ENCODE results near the gene RBM15. TPM values are rescaled to one million over a fixed set of nuclear protein-coding genes. Genes with fewer than 3 reads are reported as not detected.

Gene RBM15
- total and polyA plus RNA-seq, 2 donors from 2014 or later = 2.2 to 27.8 TPM

DNA sequence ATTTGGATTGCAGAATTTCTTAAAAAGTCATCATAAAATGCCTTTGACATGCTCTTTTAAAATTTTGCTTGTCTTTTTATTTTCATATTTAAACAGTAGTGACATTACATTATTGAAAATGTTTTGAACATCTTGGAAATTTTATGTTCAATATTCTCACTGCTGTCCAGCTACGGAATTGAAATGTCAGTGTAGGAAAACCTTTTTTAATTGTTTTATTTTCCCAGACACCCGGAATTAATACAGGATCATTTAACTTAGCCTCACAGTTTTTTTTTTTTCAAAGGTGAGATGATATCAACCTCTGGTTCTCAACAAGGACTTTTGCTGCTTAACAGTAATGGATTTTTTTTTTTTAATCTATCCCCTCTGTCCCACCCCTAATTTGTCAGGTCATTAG lies 4.1 kb downstream of the RBM15 start:
- no peak for FAIRE-seq
- TF ChIP-seq, protein P1, sequence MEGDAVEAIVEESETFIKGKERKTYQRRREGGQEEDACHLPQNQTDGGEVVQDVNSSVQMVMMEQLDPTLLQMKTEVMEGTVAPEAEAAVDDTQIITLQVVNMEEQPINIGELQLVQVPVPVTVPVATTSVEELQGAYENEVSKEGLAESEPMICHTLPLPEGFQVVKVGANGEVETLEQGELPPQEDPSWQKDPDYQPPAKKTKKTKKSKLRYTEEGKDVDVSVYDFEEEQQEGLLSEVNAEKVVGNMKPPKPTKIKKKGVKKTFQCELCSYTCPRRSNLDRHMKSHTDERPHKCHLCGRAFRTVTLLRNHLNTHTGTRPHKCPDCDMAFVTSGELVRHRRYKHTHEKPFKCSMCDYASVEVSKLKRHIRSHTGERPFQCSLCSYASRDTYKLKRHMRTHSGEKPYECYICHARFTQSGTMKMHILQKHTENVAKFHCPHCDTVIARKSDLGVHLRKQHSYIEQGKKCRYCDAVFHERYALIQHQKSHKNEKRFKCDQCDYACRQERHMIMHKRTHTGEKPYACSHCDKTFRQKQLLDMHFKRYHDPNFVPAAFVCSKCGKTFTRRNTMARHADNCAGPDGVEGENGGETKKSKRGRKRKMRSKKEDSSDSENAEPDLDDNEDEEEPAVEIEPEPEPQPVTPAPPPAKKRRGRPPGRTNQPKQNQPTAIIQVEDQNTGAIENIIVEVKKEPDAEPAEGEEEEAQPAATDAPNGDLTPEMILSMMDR (IDR thresholded peaks at IDR 0.05; ENCODE audit: borderline replicate concordance, extremely low read depth, insufficient read depth) = no peak
- Histone ChIP-seq H3K4me3 (ENCODE audit: low read length in 3 of 3) (peak overlapping the region in 2 of 3 donors; percentile 18 to 23), H3K27ac (ENCODE audit: low read depth in 2 of 2, low read length in 2 of 2) (no peak overlapping the region), H3K36me3 (ENCODE audit: control insufficient read depth in 2 of 3, insufficient read depth in 3 of 3, low read length in 3 of 3) (peaks cover 0 to 19% (median 7%) of the 10 kb centered on the region in 3 donors), H3K4me1 (ENCODE audit: control insufficient read depth in 2 of 3, insufficient read depth in 2 of 3, low read depth in 1 of 3, low read length in 3 of 3) (peaks cover 6 to 37% (median 25%) of the 10 kb centered on the region in 3 donors), H3K9me3 (ENCODE audit: control insufficient read depth in 2 of 3, insufficient read depth in 1 of 3, low read length in 3 of 3) (no peaks in the 10 kb centered on the region), H3K9ac (ENCODE audit: low read length in 3 of 3) (no peak overlapping the region), H3K27me3 (ENCODE audit: control insufficient read depth, insufficient read depth, low read length) (no peaks in the 10 kb centered on the region)
- DNase-seq = no peak
- intact Hi-C loops (cut with DNase I) = no loop called here

DNA sequence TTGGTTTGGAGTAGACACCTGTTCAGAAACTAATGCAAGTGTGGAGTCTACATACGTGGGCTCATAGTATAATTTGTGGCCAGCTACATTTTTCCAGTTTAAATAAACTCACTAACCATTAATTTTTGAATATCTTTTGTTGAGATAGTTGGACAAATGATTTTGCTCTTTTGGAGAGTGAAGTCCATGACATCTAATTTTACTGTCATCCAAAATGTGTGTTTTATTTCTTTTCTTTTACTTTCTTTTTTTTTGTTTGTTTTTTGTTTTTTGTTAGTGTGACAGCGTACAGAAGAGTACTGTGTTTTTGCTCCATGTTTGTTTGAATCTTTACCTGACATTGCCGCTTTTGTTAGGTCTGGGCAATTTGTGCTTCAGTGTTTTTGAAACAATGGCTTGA lies 5.0 kb downstream of the RBM15 start:
- TF ChIP-seq, protein P1 (IDR thresholded peaks at IDR 0.05; ENCODE audit: borderline replicate concordance, extremely low read depth, insufficient read depth) = no peak
- no peak for FAIRE-seq
- no peaks in the 10 kb centered on the region for H3K27me3 ChIP-seq (ENCODE audit: control insufficient read depth, insufficient read depth, low read length)
- no peak overlapping the region for H3K27ac ChIP-seq (ENCODE audit: low read depth in 2 of 2, low read length in 2 of 2)
- H3K9ac ChIP-seq (ENCODE audit: low read length in 3 of 3) = no peak overlapping the region
- no peaks in the 10 kb centered on the region for H3K9me3 ChIP-seq (ENCODE audit: control insufficient read depth in 2 of 3, insufficient read depth in 1 of 3, low read length in 3 of 3)
- intact Hi-C loops (cut with DNase I) = no loop called here
- peak overlapping the region in 1 of 3 donors; percentile 17 for H3K4me3 ChIP-seq (ENCODE audit: low read length in 3 of 3)
- H3K4me1 ChIP-seq (ENCODE audit: control insufficient read depth in 2 of 3, insufficient read depth in 2 of 3, low read depth in 1 of 3, low read length in 3 of 3) = peaks cover 6 to 37% (median 33%) of the 10 kb centered on the region in 3 donors
- no peak for DNase-seq
- peaks cover 0 to 19% (median 7%) of the 10 kb centered on the region in 3 donors for H3K36me3 ChIP-seq (ENCODE audit: control insufficient read depth in 2 of 3, insufficient read depth in 3 of 3, low read length in 3 of 3)

DNA sequence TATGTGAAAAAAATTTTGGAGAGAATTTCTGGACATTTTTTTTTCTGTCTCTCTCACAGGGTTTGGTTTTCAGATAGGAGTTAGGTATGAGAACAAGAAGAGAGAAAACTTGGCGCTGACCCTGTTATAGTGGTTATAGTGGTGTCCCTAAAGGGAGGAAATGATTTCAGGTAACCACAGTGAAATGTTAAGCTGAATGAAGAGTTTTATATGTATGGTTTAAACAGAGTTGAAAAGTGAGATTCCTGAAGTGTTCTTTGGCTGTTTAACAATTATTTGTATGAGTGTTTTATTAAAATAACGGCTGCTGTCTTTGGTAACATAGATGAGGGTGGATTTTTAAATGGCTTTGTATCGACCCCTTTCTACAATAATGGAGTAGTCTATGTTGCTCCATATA lies 6.3 kb downstream of the RBM15 start:
- TF ChIP-seq, protein P1 (IDR thresholded peaks at IDR 0.05; ENCODE audit: borderline replicate concordance, extremely low read depth, insufficient read depth) = no peak
- Histone ChIP-seq H3K27ac (ENCODE audit: low read depth in 2 of 2, low read length in 2 of 2) (no peak overlapping the region), H3K9me3 (ENCODE audit: control insufficient read depth in 2 of 3, insufficient read depth in 1 of 3, low read length in 3 of 3) (no peaks in the 10 kb centered on the region), H3K9ac (ENCODE audit: low read length in 3 of 3) (no peak overlapping the region), H3K4me1 (ENCODE audit: control insufficient read depth in 2 of 3, insufficient read depth in 2 of 3, low read depth in 1 of 3, low read length in 3 of 3) (peaks cover 6 to 35% (median 32%) of the 10 kb centered on the region in 3 donors), H3K4me3 (ENCODE audit: low read length in 3 of 3) (no peak overlapping the region), H3K36me3 (ENCODE audit: control insufficient read depth in 2 of 3, insufficient read depth in 3 of 3, low read length in 3 of 3) (peaks cover 0 to 19% (median 7%) of the 10 kb centered on the region in 3 donors), H3K27me3 (ENCODE audit: control insufficient read depth, insufficient read depth, low read length) (no peaks in the 10 kb centered on the region)
- intact Hi-C loops (cut with DNase I) = no loop called here
- no peak for FAIRE-seq
- DNase-seq = no peak

DNA sequence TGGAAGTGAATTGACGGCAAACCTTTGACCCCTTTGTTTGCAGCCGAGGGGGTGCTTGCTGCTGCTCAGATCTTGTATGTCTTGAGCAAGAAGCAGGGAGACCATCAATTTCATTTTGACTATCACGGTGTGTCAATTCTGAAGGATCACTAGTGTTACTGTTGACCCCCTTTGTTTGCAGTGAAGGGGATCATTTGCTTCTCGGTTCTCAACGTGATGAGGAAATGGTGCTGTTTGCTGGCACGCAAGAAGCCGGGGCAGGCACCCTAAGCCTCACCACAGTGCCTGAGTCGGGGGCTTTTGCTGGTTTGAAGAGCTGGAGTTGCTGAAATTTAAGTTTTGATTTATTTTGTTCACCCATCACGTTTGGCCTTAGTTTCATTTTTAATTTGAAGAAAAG lies 7.5 kb downstream of the RBM15 start:
- DNase-seq = no peak
- H3K9me3 ChIP-seq (ENCODE audit: control insufficient read depth in 2 of 3, insufficient read depth in 1 of 3, low read length in 3 of 3) = no peaks in the 10 kb centered on the region
- peaks cover 6 to 36% (median 23%) of the 10 kb centered on the region in 3 donors for H3K4me1 ChIP-seq (ENCODE audit: control insufficient read depth in 2 of 3, insufficient read depth in 2 of 3, low read depth in 1 of 3, low read length in 3 of 3)
- H3K27me3 ChIP-seq (ENCODE audit: control insufficient read depth, insufficient read depth, low read length) = no peaks in the 10 kb centered on the region
- no peak overlapping the region for H3K27ac ChIP-seq (ENCODE audit: low read depth in 2 of 2, low read length in 2 of 2)
- TF ChIP-seq, protein P1 (IDR thresholded peaks at IDR 0.05; ENCODE audit: borderline replicate concordance, extremely low read depth, insufficient read depth) = no peak
- H3K36me3 ChIP-seq (ENCODE audit: control insufficient read depth in 2 of 3, insufficient read depth in 3 of 3, low read length in 3 of 3) = peaks cover 0 to 9% (median 5%) of the 10 kb centered on the region in 3 donors
- no peak overlapping the region for H3K4me3 ChIP-seq (ENCODE audit: low read length in 3 of 3)
- FAIRE-seq = no peak
- no peak overlapping the region for H3K9ac ChIP-seq (ENCODE audit: low read length in 3 of 3)
- intact Hi-C loops (cut with DNase I) = no loop called here

Data from kidney (tissue), 14 donors.